Activated CD4-positive, CD25-positive, alpha-beta regulatory T cell treated with anti-CD3 and anti-CD28 coated beads, Interleukin-2, amount 50 U/mL, for 16 hours (primary cell): ENCODE measurements around the gene LIPM.

Experiments
- DNase-seq: peaks from one replicate; pipeline ENCODE4 v3.0.0-alpha.2; 2020; ENCODE audit warnings: low read depth, low spot score

LIPM gene

GRCh38 chr10:88840104-88840503 lies 37.6 kb downstream of the LIPM start:
- no peak for DNase-seq

- DNase-seq: no peak
These were observed 38.4 kb downstream of the LIPM start for GRCh38 chr10:88840881-88841280.

GRCh38 chr10:88841316-88842111 lies 39.0 kb downstream of the LIPM start:
- no peak for DNase-seq

GRCh38 chr10:88843171-88843570 lies 40.6 kb downstream of the LIPM start:
- DNase-seq: no peak

- DNase-seq: no peak
These were observed 46.0 kb downstream of the LIPM start for GRCh38 chr10:88848499-88848898.

- DNase-seq: no peak
These were observed 46.7 kb downstream of the LIPM start for GRCh38 chr10:88849234-88849633.

GRCh38 chr10:88850712-88851111 lies 48.2 kb downstream of the LIPM start:
- no peak for DNase-seq

GRCh38 chr10:88851706-88852105 lies 49.2 kb downstream of the LIPM start, which contains the start of gene ANKRD22:
Gene ANKRD22 (minus strand): TSS chr10:88851844. CDS start chr10:88851607, 237 bp downstream.
- no peak for DNase-seq

GRCh38 chr10:88852327-88852726 lies 49.8 kb downstream of the LIPM start:
- DNase-seq: no peak

GRCh38 chr10:88853155-88853881 lies 50.8 kb downstream of the LIPM start:
- no peak for DNase-seq

GRCh38 chr10:88854684-88855083 lies 52.2 kb downstream of the LIPM start:
- no peak for DNase-seq

GRCh38 chr10:88857831-88858230 lies 55.3 kb downstream of the LIPM start:
- DNase-seq: no peak

GRCh38 chr10:88858491-88858890 lies 56.0 kb downstream of the LIPM start:
- no peak for DNase-seq

- DNase-seq: no peak
These were observed 58.5 kb downstream of the LIPM start for GRCh38 chr10:88861036-88861435.

GRCh38 chr10:88865281-88865876 lies 62.8 kb downstream of the LIPM start:
- DNase-seq: no peak

GRCh38 chr10:88866454-88866853 lies 63.9 kb downstream of the LIPM start:
- no peak for DNase-seq

- no peak for DNase-seq
These were observed 67.6 kb downstream of the LIPM start for GRCh38 chr10:88870089-88870488.
